ENCODE results near the gene CRYGN. TPM values are rescaled to one million over a fixed set of nuclear protein-coding genes. Genes with fewer than 3 reads are reported as not detected.

The CRYGN gene
- total RNA-seq, 4 donors from 2014 or later = 0.73 to 2.9 (median 2.4) TPM; not detected in 1

GRCh38 chr7:151388430-151388829 is 51.5 kb downstream of the CRYGN start:
- Histone ChIP-seq H3K4me3 (no peak overlapping the region), H3K27ac (no peak overlapping the region), H3K9me3 (no peaks in the 10 kb centered on the region), H3K4me1 (no peaks in the 10 kb centered on the region), H3K27me3 (no peaks in the 10 kb centered on the region), H3K36me3 (no peaks in the 10 kb centered on the region)
- no peak for DNase-seq
- no peak for TF ChIP-seq POLR2A (IDR thresholded peaks at IDR 0.05)
- TF ChIP-seq, protein P1, sequence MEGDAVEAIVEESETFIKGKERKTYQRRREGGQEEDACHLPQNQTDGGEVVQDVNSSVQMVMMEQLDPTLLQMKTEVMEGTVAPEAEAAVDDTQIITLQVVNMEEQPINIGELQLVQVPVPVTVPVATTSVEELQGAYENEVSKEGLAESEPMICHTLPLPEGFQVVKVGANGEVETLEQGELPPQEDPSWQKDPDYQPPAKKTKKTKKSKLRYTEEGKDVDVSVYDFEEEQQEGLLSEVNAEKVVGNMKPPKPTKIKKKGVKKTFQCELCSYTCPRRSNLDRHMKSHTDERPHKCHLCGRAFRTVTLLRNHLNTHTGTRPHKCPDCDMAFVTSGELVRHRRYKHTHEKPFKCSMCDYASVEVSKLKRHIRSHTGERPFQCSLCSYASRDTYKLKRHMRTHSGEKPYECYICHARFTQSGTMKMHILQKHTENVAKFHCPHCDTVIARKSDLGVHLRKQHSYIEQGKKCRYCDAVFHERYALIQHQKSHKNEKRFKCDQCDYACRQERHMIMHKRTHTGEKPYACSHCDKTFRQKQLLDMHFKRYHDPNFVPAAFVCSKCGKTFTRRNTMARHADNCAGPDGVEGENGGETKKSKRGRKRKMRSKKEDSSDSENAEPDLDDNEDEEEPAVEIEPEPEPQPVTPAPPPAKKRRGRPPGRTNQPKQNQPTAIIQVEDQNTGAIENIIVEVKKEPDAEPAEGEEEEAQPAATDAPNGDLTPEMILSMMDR (IDR thresholded peaks at IDR 0.05) = no peak
- intact Hi-C loops (cut with DNase I; ENCODE audit: low total_unique reads) = no loop called here

- no peak for TF ChIP-seq POLR2A (IDR thresholded peaks at IDR 0.05)
- TF ChIP-seq, protein P1 (IDR thresholded peaks at IDR 0.05) = no peak
- Histone ChIP-seq H3K27me3 (no peaks in the 10 kb centered on the region), H3K4me1 (no peaks in the 10 kb centered on the region), H3K27ac (no peak overlapping the region), H3K4me3 (no peak overlapping the region), H3K36me3 (no peaks in the 10 kb centered on the region), H3K9me3 (no peaks in the 10 kb centered on the region)
- intact Hi-C loops (cut with DNase I; ENCODE audit: low total_unique reads) = no loop called here
- DNase-seq = no peak
Measured at GRCh38 chr7:151388007-151388297, 52.0 kb downstream of the CRYGN start.

DNA sequence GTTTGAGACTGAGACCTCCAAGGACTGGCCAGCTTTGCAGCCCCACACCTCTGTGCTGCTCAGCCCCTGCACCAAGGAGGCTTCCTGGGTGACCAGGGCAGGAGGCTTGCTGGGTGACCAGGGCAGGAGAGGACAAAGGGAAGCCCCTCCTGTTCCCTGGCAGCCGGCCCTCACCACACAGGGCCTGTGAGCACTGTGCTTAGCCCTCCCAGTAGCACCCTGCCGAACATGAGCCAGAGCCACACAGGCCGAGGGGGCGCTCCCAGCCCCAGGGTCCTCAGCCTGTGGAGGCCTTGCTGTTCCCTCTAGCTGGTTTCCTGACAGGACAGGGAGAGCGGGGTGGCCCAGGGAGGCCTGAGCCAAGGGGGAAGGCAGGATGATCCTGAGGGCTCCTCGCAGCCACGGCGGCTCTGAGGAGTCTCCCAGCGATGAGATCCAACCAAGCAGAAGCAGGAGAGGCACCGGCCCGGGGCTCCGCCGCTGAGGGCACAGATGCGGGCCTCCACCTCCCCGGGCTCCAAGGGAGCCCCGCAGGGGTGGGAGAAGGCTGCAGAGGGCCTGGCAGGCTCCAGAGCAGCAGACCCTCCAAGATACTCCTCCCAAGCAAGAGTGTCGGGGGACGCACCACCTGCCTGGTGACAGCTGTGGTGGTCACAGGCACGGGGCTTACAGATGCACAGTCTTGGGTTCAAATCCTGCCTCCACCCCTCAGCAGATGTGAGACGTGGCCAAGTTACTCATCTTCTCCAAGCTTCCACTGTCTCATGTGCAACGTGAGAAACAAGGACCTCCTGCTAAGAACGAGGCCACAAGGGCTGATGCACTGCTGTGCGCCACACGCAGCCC is 52.6 kb downstream of the CRYGN start:
- Histone ChIP-seq H3K36me3 (no peaks in the 10 kb centered on the region), H3K27me3 (no peaks in the 10 kb centered on the region), H3K4me3 (no peak overlapping the region), H3K27ac (no peak overlapping the region), H3K9me3 (no peaks in the 10 kb centered on the region), H3K4me1 (no peaks in the 10 kb centered on the region)
- no peak for DNase-seq
- TF ChIP-seq POLR2A (IDR thresholded peaks at IDR 0.05) = no peak
- TF ChIP-seq, protein P1 (IDR thresholded peaks at IDR 0.05) = no peak
- intact Hi-C loops (cut with DNase I; ENCODE audit: low total_unique reads) = no loop called here

DNA sequence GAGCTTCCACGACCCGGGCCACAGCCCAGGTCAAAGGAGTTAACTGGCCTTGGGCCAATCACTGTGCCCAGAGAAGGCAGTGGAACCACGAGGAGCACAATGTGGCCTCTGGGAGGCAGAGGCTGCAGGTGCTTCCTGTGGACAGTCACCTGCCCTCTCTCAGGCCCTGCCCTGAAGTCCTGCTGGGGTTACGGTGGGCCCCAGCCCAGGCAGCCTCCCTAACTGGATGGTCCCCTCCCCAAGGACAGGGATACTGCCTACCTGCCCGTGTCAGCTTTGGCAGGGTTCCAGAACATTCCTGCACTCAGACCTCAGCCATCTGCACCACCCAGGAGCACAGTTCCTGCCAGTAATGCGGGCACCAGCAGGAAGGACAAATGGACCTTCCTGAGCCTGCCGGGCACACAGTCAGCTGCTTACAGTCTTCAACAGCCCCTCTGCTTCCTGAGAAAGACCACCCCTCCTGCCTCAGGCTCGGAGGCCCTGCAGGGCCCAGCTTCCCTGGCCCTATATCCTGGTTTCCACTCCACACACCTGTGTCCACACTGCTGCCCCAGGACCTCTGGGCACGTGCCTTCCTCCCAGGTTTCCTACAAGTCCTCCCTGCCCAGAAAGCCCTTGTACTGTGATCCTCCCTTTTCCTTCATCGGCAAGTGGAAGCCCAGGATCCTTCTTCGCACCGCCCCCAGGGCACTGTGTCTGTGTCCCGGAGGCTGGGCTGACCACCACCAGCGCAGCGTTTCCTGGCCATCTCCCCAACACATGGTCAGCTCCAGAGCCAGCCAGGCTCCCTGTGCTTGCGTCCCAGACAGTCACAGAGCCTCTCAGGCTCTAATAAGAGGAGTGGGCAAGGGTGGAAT is 53.4 kb downstream of the CRYGN start:
- intact Hi-C loops (cut with DNase I; ENCODE audit: low total_unique reads) = no loop called here
- H3K27me3 ChIP-seq = no peaks in the 10 kb centered on the region

More for the DNA sequence above, 53.4 kb downstream of the CRYGN start:
- no peak overlapping the region for H3K4me3 ChIP-seq
- no peak overlapping the region for H3K27ac ChIP-seq
- no peaks in the 10 kb centered on the region for H3K36me3 ChIP-seq
- no peaks in the 10 kb centered on the region for H3K9me3 ChIP-seq
- peaks cover 0 to 4% of the 10 kb centered on the region in 2 donors for H3K4me1 ChIP-seq
- TF ChIP-seq POLR2A (IDR thresholded peaks at IDR 0.05) = no peak
- TF ChIP-seq, protein P1 (IDR thresholded peaks at IDR 0.05) = no peak
- no peak for DNase-seq

Measured in uterus (tissue), 4 donors.